Ascending aorta (tissue), 2 donors: Measurements from ENCODE around the gene ZNF579. TPM values are rescaled to one million over a fixed set of nuclear protein-coding genes. Genes with fewer than 3 reads are reported as not detected.

ENCODE experiments used
- DNase-seq, 2 donors: peaks; one replicate each; pipeline ENCODE4 v3.0.0-alpha.2; 2019; ENCODE audit warnings: low spot score in 2 of 2
- H3K27ac ChIP-seq, 2 donors: fragments of 200-600 bp; sonication (generic); one replicate each; pipeline ENCODE4 v1.5.1; 2016 to 2017; ENCODE audit warnings: mild to moderate bottlenecking in 1 of 2
- H3K27me3 ChIP-seq: fragments of 200-600 bp; sonication (generic); one replicate; pipeline ENCODE4 v1.5.1; 2017
- H3K36me3 ChIP-seq, 2 donors: fragments of 200-600 bp; sonication (generic); one replicate each; pipeline ENCODE4 v1.5.1; 2016
- H3K4me1 ChIP-seq, 2 donors: fragments of 200-600 bp; sonication (generic); one replicate each; pipeline ENCODE4 v1.5.1; 2016 to 2017; ENCODE audit warnings: mild to moderate bottlenecking in 1 of 2
- H3K4me3 ChIP-seq, 2 donors: fragments of 200-600 bp; sonication (generic); one replicate each; pipeline ENCODE4 v1.5.1; 2016 to 2017; ENCODE audit warnings: mild to moderate bottlenecking in 1 of 2
- H3K9me3 ChIP-seq, 2 donors: fragments of 200-600 bp; sonication (generic); one replicate each; pipeline ENCODE4 v1.5.1; 2016
- intact Hi-C: fragments of 100-400 bp; cut with DNase I; formaldehyde crosslinking; loops from one replicate; pipeline ENCODE4 v1.15.1; 2023
- total RNA-seq: library from RNA; depleted of rRNA; stranded (reverse); fragments of >200 nt; gene quantifications from one replicate; pipeline ENCODE4 v1.1.0, GENCODE V29; 2016
- TF ChIP-seq, protein P1 (sequence below), 3 experiments: fragments of 200-600 bp in 2 of 3; fragments of 450-650 bp in 1 of 3; sonication (generic) in 2 of 3; IDR thresholded peaks; one replicate each; pipeline ENCODE4 v1.5.1; 2016 to 2019; ENCODE audit warnings: antibody characterized with exemption in 3 of 3, mild to moderate bottlenecking in 1 of 3, moderate library complexity in 1 of 3

ZNF579 gene
- total RNA-seq, 1 donor from 2014 or later: 14.2 TPM

DNA sequence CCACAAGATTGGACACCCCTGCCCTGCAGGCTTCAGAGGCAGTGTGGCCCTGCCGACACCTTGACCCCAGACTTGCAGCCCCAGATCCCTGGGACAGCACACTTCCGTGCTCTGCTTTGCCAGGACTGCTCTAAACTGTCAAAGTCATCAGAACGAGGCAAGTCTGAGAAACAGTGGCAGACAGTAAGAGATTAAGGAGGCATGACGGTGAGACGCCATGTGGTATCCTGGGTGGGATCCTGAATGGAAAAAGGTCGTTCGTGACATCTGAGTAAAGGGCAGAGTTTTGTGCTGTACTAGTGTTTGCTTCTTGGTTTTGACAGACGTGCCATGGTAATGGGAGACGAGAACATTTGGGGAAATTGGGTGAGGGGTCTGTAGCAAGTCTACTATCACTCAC is 13.8 kb downstream of the ZNF579 start:
- no peak overlapping the region for H3K27ac ChIP-seq
- intact Hi-C loops: no loop called here
- H3K4me1 ChIP-seq: no peaks in the 10 kb centered on the region
- TF ChIP-seq, protein P1, sequence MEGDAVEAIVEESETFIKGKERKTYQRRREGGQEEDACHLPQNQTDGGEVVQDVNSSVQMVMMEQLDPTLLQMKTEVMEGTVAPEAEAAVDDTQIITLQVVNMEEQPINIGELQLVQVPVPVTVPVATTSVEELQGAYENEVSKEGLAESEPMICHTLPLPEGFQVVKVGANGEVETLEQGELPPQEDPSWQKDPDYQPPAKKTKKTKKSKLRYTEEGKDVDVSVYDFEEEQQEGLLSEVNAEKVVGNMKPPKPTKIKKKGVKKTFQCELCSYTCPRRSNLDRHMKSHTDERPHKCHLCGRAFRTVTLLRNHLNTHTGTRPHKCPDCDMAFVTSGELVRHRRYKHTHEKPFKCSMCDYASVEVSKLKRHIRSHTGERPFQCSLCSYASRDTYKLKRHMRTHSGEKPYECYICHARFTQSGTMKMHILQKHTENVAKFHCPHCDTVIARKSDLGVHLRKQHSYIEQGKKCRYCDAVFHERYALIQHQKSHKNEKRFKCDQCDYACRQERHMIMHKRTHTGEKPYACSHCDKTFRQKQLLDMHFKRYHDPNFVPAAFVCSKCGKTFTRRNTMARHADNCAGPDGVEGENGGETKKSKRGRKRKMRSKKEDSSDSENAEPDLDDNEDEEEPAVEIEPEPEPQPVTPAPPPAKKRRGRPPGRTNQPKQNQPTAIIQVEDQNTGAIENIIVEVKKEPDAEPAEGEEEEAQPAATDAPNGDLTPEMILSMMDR (IDR thresholded peaks at IDR 0.05): no peak
- no peaks in the 10 kb centered on the region for H3K36me3 ChIP-seq
- H3K27me3 ChIP-seq: no peaks in the 10 kb centered on the region
- no peaks in the 10 kb centered on the region for H3K9me3 ChIP-seq
- no peak overlapping the region for H3K4me3 ChIP-seq
- no peak for DNase-seq

GRCh38 chr19:55563261-55563690 is 17.4 kb downstream of the ZNF579 start:
- Histone ChIP-seq H3K4me1 (no peaks in the 10 kb centered on the region), H3K4me3 (no peak overlapping the region), H3K36me3 (no peaks in the 10 kb centered on the region), H3K27ac (no peak overlapping the region), H3K9me3 (no peaks in the 10 kb centered on the region), H3K27me3 (no peaks in the 10 kb centered on the region)
- TF ChIP-seq, protein P1 (IDR thresholded peaks at IDR 0.05): no peak
- intact Hi-C loops: no loop called here
- DNase-seq: no peak

GRCh38 chr19:55559684-55560083 is 21.0 kb downstream of the ZNF579 start:
- Histone ChIP-seq H3K36me3 (no peaks in the 10 kb centered on the region), H3K27me3 (no peaks in the 10 kb centered on the region), H3K4me1 (no peaks in the 10 kb centered on the region), H3K9me3 (no peaks in the 10 kb centered on the region), H3K4me3 (no peak overlapping the region), H3K27ac (no peak overlapping the region)
- intact Hi-C loops: no loop called here
- DNase-seq: no peak
- TF ChIP-seq, protein P1 (IDR thresholded peaks at IDR 0.05): no peak

GRCh38 chr19:55554741-55555152 is 25.9 kb downstream of the ZNF579 start:
- H3K27ac ChIP-seq: no peak overlapping the region
- H3K4me1 ChIP-seq: peaks cover 2 to 6% of the 10 kb centered on the region in 2 donors
- DNase-seq: no peak
- no peaks in the 10 kb centered on the region for H3K9me3 ChIP-seq
- TF ChIP-seq, protein P1 (IDR thresholded peaks at IDR 0.05): no peak
- H3K27me3 ChIP-seq: no peaks in the 10 kb centered on the region
- intact Hi-C loops: no loop called here
- no peaks in the 10 kb centered on the region for H3K36me3 ChIP-seq
- H3K4me3 ChIP-seq: no peak overlapping the region

- H3K4me1 ChIP-seq: peaks cover 5 to 8% of the 10 kb centered on the region in 2 donors
- H3K4me3 ChIP-seq: no peak overlapping the region
- H3K9me3 ChIP-seq: no peaks in the 10 kb centered on the region
- H3K36me3 ChIP-seq: no peaks in the 10 kb centered on the region
- H3K27me3 ChIP-seq: no peaks in the 10 kb centered on the region
- DNase-seq: no peak
- H3K27ac ChIP-seq: no peak overlapping the region
- TF ChIP-seq, protein P1 (IDR thresholded peaks at IDR 0.05): no peak
- intact Hi-C loops: no loop called here
These were observed 26.3 kb downstream of the ZNF579 start for GRCh38 chr19:55554302-55554701.
